C1 segment of cervical spinal cord (tissue), 14 donors: ENCODE results near the gene PTTG2.
"Not testable (repeated sequence)": the region's sequence is repeated elsewhere in the genome, so short reads cannot be mapped to it uniquely, and the experiment has no call there.

Experiments used
- DNase-seq, 14 donors: peaks; one replicate each; lab custom pipeline; 2025; lab: John Stamatoyannopoulos, UW

PTTG2 gene

DNA sequence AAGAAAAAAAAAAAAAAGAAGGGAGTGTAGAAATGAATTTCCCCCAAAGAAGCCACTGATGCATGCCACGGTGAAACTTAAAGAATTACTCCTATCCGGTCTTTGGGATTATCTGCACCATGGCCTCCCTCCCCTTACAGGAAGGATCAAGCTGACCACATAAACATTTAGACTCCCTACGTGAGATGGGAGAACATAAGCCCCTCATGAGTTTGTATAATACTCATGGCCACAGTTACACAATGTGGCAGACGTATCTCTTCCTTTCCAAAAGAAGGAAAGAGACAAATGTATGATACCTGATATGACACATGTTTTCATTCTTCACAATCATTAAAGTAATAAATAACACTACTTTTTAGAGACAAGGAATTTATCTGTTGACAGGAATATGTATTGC is 3.3 kb upstream of the PTTG2 start:
- no peak for DNase-seq

DNA sequence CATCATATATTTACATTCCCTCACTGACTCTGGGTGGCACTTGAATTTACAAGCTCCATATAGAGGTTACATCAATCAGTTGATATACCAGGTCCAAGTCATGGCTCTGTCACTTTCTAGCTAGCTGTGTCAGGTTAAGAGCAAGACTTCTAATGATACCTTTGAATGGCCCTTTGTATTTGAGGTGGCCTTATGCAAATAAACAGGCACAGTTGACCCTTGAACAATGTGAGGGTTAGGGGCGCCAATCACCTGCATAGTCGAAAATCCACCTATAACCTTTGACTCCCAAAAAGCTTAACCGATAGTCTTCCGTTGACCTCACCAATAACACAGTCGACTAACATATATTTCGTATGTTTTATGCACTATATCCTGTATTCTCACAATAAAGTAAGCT is 1.3 kb upstream of the PTTG2 start:
- DNase-seq = no peak

DNA sequence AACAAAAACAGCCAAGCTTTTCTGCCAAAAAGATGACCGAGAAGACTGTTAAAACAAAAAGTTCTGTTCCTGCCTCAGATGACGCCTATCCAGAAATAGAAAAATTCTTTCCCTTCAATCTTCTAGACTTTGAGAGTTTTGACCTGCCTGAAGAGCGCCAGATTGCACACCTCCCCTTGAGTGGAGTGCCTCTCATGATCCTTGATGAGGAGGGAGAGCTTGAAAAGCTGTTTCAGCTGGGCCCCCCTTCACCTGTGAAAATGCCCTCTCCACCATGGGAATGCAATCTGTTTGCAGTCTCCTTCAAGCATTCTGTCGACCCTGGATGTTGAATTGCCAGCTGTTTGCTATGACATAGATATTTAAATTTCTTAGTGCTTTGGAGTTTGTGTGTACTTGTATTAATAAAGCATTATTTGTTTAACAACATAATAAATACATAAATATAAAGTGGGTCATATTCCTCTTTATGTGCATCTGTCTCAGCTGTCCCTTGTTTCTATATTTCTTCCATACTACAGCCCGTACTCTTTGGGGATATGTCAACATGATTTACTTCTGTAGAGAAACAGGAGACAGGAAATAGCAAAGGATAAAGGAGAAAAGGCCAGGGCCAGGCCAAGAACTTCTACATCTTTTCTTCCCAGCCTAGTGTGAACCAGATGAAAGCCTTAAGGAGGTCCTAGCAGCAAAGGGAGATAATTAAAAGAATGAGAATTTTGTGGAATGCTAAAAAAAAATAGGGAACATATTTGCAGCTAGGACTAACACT is 667 bp downstream of the PTTG2 start:
- no peak for DNase-seq

DNA sequence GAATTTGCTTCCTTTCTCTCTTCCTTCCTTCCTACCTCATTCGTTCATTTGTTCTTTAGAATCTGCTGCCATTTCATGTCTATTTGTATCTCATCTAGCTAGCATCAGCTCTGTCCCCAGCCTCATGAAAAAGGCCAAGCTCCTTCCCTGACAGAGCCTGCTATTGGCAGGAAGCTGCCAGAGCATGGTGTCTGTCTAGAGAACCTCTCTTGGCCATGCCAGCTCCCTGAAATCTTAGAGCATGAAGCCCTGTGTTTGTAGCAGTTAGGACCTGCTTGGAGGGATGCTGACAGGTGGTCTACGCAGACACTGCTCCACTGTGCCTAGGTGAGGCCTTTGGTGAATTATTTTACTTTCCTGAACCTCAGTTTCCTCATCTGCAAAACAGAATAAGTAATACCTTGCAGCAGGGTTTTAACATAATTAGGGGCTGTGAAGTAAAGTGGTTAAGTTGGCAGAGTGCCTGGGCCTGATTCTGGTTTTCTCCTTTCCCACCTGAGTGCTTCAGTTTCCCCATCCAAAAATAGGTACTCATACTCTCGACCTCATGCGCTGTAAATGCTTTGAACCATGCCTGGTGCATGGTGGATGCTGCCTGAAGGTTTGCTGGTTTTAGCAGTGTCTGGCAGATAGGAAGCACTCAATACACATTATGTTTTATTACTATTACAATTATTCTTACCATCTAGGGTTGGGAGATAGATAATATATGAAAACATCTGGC is 4.7 kb downstream of the PTTG2 start:
- DNase-seq = no peak

DNA sequence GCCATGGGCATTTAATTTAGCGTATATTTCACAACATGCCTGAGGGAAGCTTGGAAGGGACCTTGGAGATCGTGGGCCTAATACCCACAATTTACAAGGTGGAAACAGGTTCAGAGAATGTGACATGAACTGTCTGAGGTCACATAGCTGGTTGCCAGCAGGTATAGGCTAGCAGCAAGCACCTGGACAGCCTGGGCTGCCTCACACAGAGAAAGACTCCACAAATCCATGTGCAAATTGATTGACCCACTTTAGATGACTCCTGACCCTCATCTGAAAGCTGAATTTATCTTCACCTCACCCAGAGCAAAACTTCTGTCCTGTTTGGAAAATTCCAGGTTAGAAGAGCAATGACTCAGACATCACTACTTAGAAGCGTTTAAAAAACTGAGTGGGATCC is 5.8 kb downstream of the PTTG2 start:
- DNase-seq = no peak

DNA sequence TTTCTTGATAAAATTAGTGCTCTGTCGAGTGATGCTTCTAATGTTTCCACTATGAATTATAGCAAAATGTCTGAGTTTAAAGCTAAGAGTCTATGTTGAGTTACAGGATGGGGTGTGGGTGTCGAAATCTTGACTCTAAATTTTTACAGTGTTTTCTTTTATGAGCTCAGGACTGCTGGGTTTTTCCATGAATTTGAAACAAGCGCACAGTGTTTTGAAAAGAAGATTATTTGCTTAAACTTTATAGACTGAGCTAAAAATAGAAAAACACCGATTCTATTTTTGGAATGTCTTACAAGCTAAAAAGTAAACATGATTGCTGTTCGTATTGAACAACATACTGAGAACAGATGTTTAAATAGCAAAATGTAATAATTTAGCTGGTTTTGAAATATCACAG is 7.5 kb downstream of the PTTG2 start:
- DNase-seq = no peak

DNA sequence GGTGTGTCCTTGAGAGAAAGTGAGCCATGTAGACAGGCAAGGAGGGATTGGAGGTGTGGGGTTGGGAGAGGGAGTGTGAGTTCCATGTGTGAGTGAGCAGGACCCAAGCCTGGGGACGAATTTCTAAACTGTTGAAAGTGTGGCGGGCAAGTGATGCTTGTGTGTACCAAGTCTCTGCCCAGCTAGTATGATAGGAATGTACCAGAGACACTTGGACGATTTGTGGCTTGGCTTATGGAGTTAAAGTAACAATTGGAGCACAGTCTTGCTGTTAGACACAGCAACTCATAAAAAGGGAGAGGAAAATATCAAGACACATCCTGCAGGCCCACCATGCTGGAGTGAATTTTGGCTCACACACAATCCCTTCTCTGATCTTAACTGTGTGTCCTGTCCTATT is 8.5 kb downstream of the PTTG2 start:
- DNase-seq = no peak

DNA sequence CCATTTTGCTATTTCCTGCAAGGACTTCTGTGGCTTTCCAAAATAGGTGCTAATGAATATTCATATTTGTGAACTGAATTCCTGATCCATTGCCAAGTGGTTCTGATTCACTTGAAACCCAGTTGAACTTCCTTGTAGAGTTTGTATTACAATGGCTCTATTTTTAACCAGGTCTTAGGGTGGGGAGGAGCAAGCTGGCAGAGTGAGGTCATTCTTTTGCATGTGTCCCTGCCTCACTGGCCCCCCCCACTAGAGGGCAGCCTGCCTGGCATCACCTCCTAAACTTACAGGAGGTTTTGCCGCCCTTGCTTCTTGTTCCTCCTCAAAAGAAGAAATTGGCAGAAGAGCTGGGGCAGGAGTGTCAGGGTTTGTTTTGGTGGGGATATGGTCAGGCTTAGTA is 10.5 kb downstream of the PTTG2 start:
- peak in 2 of 14 donors; percentile 7 to 37 for DNase-seq

DNA sequence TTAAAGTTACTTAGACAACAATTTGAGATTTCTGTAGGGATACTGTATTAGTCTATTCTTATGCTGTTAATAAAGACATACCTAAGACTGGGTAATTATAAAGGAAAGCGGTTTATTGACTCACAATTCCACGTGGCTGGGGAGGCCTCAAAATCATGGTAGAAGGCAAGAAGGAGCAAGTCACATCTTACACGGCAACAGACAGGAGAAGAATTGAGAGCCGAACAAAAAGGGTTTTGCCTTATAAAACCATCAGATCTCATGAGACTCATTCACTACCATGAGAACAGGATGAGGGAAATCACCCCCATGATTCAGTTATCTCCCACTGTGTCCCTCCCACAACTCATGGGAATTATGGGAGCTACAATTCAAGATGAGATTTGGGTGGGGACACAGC is 11.0 kb downstream of the PTTG2 start:
- no peak for DNase-seq

DNA sequence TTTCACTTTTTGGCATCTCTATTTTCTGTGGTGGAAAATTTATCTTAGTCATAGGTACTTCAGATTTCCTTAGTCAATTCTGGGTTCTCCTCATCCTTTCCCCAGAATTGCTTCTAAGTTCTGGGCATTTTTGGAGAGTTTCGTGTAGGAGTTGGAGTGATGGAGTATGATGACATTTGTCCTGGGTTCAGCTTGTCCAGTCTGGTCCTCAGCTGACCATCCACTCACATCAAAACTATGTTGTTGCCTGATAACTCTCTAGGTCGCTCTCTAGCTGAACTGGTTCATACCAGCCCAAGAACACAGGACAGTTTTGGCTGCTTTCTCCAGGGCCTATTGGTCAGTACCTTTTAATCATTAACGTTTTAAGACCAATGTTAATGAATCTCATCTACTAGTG is 13.2 kb downstream of the PTTG2 start:
- DNase-seq = no peak

DNA sequence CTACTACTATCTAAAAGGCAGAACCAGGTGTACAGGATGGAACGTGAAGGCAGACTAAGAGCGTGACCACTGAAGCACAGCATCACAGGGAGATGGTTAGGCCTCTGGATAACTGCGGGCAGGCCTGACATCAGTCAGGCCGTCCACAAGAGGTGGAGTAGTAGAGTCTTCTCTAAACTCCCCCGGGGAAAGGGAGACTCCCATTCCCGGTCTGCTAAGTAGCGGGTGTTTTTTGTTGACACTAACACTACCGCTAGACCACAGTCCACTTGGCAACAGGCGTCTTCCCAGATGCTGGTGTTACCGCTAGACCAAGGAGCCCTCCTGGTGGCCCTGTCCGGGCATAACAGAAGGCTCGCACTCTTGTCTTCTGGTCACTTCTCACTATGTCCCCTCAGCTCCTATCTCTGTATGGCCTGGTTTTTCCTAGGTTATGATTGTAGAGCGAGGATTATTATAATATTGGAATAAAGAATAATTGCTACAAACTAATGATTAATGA is 15.2 kb downstream of the PTTG2 start:
- DNase-seq = not testable (repeated sequence)

DNA sequence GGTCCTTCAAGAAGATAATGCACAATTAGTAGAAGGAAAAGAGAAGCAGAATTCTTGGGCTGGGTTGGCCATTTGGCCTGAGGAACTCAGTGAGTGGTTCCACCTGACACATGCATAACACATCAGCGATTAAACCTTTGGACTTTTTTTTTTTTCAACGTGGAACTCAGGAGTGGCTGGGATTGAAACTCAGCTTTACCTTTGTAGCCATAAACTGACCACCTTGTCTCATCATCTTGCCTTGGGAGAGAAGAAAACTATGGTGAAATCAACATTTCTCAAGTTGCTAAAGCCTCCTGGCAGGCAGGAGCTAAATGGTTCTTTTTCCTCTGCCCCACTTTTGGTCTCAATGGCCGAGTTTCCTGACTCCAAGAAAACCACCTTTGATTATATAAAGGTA is 16.3 kb downstream of the PTTG2 start:
- no peak for DNase-seq

DNA sequence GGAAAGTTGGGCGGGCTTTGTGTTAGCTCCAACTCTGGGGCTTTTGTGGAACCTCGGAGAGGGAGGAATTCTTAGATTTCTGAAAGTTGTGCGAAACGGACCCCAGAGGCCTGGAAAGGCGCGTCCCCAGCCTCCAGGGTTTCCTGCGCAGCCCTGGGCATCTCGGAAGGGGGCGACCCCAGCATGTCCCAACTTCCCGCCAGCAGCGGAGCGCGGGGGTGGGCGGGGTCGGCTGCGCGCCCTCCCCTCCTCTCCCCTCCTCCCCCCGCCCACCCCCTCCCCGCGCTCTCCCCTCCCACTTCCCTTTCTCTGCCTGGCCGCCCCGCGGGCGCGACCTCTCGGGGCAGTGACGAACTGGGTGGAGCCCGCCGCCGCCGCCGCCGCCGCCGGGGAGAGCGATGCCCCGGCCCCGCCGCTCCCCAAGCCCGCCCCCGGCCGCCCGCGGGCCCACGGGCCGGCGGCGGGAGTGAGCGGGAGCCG is 16.8 kb downstream of the PTTG2 start:
- DNase-seq = peak in 13 of 14 donors; percentile 3 to 75 (median 31)

DNA sequence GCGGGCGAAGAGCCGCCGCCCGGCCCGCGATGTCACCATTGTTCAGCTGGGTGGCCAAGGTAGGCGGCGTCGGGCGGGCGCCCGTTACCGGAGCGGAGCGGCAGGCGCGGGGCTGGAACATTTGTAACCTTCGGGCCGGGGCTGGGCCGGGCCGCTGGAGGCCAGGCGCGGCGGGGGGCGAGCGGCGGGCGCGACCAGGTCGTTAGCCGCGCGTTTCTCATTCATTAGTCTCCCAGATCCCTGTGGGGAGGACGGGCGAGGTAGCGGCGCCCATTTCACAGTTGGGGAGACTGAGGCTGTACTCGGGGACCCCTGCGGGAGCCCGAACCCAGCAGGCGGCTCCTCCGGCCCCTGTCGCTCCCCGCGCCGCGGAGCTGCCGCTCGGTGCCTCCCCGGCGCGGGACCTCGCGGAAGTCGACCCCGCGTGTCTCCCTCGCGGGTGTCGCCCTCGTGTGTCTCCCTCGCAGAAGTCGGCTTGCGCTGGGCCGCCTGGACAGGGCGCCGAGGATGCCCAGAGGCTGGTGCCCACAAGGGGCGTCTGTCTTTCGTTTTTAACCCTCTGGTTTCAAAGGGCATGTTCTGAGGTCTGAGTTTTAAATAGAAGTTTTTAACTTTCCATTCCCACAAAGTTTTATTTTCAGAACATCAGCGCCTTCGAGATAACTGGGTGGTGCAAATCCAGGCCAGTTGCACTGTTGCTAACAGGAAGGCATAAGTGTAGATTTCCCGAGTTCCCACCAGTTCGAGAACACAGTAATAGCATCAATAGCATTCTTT is 17.5 kb downstream of the PTTG2 start:
- DNase-seq = peak in 12 of 14 donors; percentile 11 to 69 (median 44)

DNA sequence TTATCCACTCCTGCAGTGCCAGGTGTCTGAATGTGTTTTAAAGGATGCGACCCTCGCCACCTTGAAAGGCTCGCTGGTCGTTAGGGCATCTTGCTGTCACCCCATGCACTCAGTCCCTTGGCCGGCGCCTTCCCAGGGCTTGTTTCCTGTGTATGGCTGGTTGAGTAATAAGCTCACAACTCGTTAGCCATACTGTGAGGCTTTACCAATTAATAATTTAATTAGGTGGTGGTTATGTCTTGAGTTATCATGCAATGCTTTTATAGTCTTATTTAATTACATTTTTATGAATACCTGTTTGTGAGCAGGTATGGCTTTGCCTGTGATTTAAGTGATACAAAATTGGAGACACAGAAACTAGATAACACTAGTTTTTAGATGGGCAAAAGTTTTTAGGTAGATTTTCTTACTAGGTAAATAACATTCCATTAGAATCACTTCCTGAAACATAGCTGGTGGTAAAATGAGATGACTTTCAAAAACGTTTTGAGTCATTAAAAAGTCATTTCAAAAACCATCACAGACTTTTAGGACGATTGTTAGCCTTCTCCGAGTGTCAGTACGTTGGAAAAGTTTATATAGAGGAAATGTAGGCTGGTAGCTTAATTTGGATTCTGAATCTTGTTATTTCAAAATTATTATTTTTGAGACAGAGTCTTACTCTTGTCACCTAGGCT is 18.2 kb downstream of the PTTG2 start:
- DNase-seq = peak in 1 of 14 donors; percentile 8

DNA sequence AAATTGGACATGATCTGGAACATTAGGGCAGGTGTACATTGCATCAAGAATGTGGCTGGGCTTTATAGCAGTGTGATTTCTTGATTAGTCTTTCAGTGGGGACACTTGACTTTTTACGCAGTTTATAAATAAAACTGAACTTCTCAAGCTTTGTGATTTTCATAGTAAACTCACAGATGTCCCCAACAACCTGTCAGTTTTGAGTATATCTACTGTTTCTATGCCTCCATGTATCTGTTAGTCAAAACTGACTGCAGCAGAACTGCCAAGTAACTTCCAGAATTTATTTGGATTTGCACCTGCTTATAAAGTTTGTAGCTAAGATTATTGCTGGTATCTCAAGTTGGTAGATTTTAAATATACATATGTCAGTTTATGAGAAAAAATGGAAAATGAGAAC is 20.0 kb downstream of the PTTG2 start:
- no peak for DNase-seq

DNA sequence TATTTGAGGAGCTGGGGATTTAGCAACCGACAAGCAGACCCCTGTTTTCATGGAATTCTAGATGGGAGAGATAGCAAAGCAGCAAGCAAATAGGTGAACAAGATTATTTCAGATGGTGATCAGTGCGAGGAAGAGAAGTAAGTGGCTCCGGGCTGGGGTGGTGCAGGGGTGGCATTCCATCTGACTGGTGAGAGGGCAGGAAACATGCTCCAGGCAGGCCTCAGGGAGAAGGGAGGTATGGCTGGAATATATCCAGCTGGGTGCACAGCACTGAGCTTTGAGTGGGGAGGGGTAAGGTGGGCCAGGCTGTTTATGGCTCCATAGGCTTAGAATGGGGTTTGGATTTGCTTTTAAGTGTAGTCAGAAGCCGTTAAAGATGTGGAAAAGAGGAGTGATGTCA is 21.2 kb downstream of the PTTG2 start:
- DNase-seq = no peak

DNA sequence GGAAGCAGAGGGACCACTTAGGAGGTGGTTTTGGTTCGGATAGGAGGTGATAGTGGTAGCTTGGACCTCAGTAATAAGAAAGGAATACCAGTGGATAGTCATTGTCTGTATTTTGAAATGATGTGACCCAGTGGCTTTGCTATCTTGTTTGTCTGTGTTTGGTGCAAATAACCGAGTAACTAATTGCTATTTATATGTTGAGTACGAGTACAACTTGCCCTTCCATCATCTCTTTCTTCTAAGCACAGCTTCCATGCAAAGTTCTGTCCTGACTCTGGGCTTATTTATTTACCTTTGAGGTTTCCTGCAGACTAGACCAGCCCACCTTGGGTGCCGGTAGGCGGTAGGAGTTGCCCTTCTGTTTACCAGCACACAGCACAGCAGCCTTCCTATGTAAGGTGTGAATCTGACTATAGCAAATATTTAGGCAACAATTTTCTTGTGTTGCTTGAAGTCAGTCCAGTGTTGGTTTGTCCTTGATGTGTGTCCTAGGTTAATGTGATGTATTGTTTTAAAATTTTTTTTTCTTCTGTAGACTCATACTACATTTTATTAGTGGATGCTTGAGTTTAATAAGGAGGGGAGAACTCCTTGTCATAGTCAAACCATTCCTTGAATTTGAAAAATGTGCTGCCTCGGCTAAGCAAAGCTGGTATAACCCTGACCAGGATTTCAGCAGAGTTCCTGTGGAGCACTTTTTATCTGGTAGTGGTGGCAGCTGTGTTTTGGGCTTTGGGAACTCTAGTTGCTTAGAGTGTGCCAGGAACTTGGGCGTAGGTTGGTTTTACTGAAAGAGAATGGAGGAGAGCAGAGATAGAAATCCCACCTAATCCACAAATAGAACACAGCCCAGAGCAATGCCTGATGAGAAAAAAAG is 21.9 kb downstream of the PTTG2 start:
- DNase-seq = no peak

DNA sequence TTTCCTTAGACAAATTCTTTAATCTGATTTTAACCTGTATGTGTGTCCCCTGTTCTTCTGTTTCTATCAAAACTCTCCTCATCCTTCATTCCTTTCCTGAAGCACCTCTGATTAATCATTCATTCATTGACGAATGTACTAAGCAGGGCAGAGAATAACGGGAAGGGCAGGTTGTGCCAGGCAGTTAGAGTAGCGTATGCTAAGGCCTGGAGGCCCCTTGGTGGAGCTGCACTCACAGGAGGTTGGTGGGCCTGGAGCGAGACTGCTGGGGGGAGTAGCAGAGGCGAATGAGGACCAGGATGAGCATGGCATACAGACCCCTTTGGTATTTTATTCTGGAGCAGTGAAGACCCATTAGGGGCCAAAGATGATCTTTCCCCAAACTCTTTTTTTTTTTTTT is 22.5 kb downstream of the PTTG2 start:
- no peak for DNase-seq

DNA sequence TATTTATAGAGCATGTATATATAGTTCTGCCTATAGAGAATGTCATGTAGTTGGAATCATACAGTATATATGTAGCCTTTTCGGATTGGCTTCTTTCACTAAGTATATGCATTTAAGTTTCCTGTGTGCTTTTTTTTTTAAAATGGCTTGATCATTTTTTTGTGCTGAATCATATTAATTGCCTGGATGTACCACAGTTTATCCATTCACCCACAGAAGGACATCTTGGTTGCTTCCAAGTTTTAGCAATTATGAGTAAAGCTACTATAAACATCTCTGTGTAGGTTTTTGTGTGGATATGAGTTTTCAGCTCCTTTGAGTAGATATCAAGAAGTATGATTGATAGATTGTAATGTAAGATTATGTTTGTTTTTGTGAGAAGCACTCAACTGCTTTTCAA is 23.8 kb downstream of the PTTG2 start:
- no peak for DNase-seq
